Lower leg skin (tissue), 4 donors: ENCODE data around the gene PCCA. TPM values are rescaled to one million over a fixed set of nuclear protein-coding genes. Genes with fewer than 3 reads are reported as not detected.
"Not testable (repeated sequence)": the region's sequence is repeated elsewhere in the genome, so short reads cannot be mapped to it uniquely, and the experiment has no call there.

Source experiments
- DNase-seq, 2 donors: peaks; one replicate each; pipeline ENCODE4 v3.0.0-alpha.2; 2019; ENCODE audit warnings: low spot score in 2 of 2
- H3K4me3 ChIP-seq: fragments of 200-600 bp; sonication (generic); 2 replicates; pipeline ENCODE4 v1.5.1; 2017; ENCODE audit warnings: mild to moderate bottlenecking, low read depth; ENCODE audit not compliant: poor library complexity, severe bottlenecking
- POLR2A ChIP-seq, 2 donors: fragments of 450-650 bp; IDR thresholded peaks; one replicate each; pipeline ENCODE4 v1.6.1; 2016 to 2017; ENCODE audit warnings: antibody characterized with exemption in 2 of 2, mild to moderate bottlenecking in 1 of 2, moderate library complexity in 1 of 2
- WGBS, 2 donors: methylation state at CpG; one replicate each; pipeline ENCODE4 v1.1.5; 2018; 5-methylcytosine and 5-hydroxymethylcytosine counted together
- intact Hi-C: fragments of 100-400 bp; cut with DNase I; formaldehyde crosslinking; loops from one replicate; pipeline ENCODE4 v1.15.0; 2023; ENCODE audit warnings: low total_unique reads
- total RNA-seq, 4 donors: library from RNA; depleted of rRNA; stranded (reverse); fragments of >200 nt; gene quantifications; one replicate each; pipeline ENCODE4 v1.1.0, GENCODE V29; 2016
- TF ChIP-seq, protein P1 (sequence below), 3 donors: fragments of 450-650 bp; IDR thresholded peaks; one replicate each; pipeline ENCODE4 v1.5.1; 2016; ENCODE audit warnings: antibody characterized with exemption in 3 of 3, mild to moderate bottlenecking in 3 of 3, moderate library complexity in 2 of 3

PCCA gene
- total RNA-seq, 4 donors from 2014 or later: 24.3 to 34.2 (median 26.2) TPM

DNA sequence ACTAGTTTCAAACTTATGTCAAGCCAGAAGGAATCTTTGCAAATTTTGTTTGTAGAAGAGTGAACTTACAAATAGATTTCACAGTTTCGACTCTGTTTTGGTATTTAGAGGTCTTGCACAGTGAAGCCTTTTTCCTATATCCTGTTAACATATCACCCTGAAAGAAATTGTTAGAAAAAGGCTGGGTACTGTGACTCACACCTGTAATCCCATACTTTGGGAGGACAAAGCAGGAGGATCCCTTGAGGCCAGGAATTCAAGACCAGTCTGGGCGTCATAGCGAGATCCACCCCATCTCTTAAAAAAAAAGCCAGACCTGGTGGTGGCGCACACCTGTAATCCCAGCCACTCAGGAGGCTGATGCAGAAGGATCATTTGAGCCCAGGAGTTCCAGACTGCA lies 275.7 kb downstream of the PCCA start:
- intact Hi-C loops: no loop called here
- H3K4me3 ChIP-seq: no peak overlapping the region
- no peak for DNase-seq
- WGBS, 2 donors: 96 to 98% methylated on average over 4 of the region's 4 CpGs
- TF ChIP-seq, protein P1, sequence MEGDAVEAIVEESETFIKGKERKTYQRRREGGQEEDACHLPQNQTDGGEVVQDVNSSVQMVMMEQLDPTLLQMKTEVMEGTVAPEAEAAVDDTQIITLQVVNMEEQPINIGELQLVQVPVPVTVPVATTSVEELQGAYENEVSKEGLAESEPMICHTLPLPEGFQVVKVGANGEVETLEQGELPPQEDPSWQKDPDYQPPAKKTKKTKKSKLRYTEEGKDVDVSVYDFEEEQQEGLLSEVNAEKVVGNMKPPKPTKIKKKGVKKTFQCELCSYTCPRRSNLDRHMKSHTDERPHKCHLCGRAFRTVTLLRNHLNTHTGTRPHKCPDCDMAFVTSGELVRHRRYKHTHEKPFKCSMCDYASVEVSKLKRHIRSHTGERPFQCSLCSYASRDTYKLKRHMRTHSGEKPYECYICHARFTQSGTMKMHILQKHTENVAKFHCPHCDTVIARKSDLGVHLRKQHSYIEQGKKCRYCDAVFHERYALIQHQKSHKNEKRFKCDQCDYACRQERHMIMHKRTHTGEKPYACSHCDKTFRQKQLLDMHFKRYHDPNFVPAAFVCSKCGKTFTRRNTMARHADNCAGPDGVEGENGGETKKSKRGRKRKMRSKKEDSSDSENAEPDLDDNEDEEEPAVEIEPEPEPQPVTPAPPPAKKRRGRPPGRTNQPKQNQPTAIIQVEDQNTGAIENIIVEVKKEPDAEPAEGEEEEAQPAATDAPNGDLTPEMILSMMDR (IDR thresholded peaks at IDR 0.05): no peak
- TF ChIP-seq POLR2A (IDR thresholded peaks at IDR 0.05): no peak

DNA sequence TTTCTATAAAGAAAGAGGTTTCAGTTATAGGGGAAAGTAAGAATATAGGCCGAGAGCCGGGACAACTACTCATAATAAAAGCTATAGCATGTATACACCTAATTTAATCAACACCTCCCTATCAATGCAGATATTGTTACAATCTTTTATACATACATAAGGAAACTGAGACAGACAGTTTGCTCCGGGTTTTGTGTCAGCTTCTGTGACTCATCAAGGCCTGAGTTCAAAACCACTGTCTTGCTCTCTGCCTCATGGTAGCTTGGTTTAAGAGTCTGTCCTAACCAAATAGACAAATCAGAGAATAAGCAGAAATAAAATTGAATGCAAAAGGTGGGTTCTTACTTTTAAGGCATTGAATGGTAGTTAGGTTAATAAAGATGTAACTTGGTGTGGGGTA lies 276.8 kb downstream of the PCCA start:
- 90 to 94% methylated on average over 3 of the region's 3 CpGs for WGBS, 2 donors
- no peak for DNase-seq
- TF ChIP-seq, protein P1 (IDR thresholded peaks at IDR 0.05): no peak
- no peak for TF ChIP-seq POLR2A (IDR thresholded peaks at IDR 0.05)
- intact Hi-C loops: no loop called here
- no peak overlapping the region for H3K4me3 ChIP-seq

DNA sequence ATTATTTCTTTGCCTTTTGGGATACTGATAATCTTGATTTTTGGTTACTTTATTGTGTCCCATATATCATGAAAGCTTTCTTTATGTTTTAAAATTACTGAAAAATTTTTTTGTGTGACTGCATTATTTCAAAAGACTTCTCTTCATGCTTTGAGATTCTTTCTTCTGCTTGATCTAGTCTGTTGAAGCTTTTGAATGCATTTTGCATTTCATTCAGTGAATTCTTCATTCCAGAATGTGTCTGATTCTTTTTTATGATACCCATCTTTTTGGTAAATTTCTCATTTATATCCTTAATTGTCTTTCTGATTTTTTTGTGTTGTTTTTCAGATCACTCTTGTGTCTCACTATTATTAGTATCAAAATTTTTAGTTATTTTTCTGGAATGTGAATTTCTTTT lies 289.6 kb downstream of the PCCA start:
- intact Hi-C loops: no loop called here

DNA sequence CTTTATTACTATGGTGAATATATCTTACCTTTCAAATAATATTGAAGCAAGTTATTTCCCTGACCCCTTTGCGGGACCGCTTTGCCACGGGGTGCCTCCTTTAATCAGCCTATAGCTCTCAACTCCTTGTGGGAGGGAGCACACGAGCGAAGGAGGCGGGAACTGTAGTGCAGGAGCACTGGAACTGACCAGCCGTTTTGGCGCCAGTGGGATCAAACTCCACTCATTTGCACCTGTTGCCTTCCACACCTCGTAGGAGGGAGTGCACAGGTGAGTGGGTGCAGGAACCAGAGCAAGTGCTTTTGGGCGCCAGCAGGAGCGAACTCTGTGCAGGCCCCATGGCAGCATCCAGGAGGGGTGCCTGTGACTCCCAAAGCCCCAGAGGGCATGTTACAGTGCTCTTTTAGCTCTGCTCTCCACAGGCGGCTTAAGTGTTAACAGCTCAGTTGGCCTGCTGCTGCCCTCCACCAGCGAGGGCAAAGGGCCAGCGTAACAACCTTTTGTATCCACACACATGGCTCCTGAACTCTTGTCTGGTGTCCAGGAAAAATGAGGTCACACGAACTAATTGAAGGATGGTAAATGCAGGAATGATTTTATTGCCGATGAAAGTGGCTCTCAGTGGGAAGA lies 292.8 kb downstream of the PCCA start:
- intact Hi-C loops: no loop called here

More for the DNA sequence above, 289.6 kb downstream of the PCCA start:
- H3K4me3 ChIP-seq: no peak overlapping the region
- no peak for DNase-seq
- TF ChIP-seq, protein P1 (IDR thresholded peaks at IDR 0.05): no peak
- TF ChIP-seq POLR2A (IDR thresholded peaks at IDR 0.05): no peak

DNA sequence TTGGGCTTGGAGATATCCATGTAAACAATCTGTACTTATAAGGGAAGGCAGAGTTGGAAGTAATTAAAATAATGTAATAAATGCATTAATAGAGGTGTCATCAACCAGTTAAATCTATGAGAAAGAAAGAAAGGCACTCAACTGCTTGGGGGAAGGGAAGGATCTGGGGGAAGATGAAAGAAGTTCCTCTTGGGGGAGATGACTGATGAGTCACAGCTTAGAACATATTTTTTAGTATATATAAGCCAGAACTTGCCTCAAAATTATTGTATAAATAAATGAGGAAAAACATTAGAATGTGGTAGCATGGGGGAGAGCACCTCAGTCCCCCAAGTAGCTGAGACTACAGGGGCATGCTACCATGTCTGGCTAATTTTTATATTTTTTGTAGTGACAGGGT lies 293.9 kb downstream of the PCCA start:
- TF ChIP-seq, protein P1 (IDR thresholded peaks at IDR 0.05): no peak
- no peak for TF ChIP-seq POLR2A (IDR thresholded peaks at IDR 0.05)
- no peak overlapping the region for H3K4me3 ChIP-seq
- DNase-seq: no peak
- intact Hi-C loops: no loop called here

More for the DNA sequence above, 292.8 kb downstream of the PCCA start:
- 92 to 93% methylated on average over 16 of the region's 16 CpGs for WGBS, 2 donors
- H3K4me3 ChIP-seq: no peak overlapping the region
- TF ChIP-seq POLR2A (IDR thresholded peaks at IDR 0.05): no peak
- TF ChIP-seq, protein P1 (IDR thresholded peaks at IDR 0.05): no peak
- DNase-seq: no peak

DNA sequence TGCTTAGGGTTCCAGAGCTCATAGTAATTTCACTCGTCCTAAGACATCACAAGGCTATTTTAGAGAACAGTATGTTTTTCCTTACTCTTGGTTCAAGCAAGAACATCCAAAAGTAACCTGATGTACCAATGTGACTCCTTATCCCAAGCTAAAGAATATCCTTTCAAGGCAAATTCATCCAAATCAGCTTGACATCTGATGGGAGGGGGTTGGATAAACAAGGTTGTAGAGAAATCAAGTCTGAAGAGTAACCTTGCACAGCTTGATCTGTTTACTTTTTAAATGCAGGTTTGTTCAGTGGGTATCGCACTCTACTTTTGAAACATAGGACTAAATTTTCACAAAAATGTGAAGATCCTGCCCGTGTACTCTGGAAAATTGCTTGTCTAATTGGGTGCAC lies 298.5 kb downstream of the PCCA start:
- no peak for DNase-seq
- intact Hi-C loops: no loop called here
- no peak for TF ChIP-seq POLR2A (IDR thresholded peaks at IDR 0.05)
- TF ChIP-seq, protein P1 (IDR thresholded peaks at IDR 0.05): no peak
- 96 to 97% methylated on average over 3 of the region's 3 CpGs for WGBS, 2 donors
- H3K4me3 ChIP-seq: no peak overlapping the region

DNA sequence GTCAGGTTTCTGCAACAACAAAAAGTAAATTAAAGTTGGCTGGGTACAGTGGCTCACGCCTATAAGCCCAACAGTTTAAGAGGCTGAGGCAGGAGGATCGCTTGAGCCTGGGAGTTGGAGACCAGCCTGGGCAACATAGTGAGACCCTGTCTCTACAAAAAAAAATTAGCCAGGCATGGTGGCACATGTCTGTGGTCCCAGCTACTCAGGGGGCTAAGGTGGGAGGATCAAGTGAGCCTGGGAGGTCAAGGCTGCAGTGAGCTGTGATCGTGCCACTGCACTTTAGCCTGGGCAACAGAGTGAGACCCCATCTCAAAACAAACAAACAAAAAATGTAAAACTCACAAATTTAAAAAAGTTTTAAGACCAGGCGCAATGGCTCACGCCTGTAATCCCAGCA lies 299.3 kb downstream of the PCCA start:
- DNase-seq, intact Hi-C loops, H3K4me3 ChIP-seq: not testable (repeated sequence)
- WGBS, 2 donors: 96 to 99% methylated on average over 5 of the region's 5 CpGs
